ENCODE measurements around the gene CDHR2. TPM values are rescaled to one million over a fixed set of nuclear protein-coding genes. Genes with fewer than 3 reads are reported as not detected.
A peak's percentile ranks its signal among the peaks of the same experiment; 100 is the strongest.

The CDHR2 gene
- polyA plus RNA-seq, 1 experiment, result not detected

DNA sequence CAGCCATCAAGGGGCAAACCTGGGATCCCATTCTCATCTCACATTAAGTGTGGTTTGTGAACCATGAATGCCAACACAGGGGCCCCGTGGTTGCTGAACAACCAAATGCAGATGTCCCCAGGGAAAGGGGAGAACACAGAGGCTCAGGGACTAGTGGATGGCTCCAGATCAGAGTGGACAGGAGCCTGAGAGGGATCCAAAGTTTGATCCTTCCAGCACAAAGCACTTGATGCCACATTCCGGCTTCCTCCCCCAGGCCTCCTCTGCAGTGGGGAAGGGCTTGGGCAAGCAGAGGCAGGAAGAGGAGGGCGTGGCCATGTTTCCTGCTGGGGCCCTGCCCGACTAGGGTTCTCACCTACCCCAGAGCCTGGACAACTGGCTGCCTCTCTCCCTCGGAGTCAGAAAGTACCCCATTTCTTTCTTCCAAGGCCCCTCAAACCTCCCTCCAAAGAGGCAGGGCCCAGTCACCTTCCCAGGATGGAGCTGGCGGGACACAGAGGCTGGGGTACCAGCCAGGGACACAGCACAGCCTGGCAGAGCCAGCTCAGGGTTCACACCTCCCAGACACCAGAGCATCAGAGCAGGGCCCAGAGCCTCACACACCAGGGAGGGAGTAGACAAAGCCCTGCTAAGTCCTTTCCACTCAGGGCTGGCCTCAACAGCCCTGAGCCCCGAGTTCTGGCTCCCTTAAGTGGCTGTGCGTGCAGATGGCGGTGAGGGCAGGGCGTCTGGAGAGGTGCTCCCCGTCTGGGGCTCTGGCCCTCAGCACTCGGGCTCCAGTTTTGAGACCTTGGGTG, 7.6 kb upstream of the CDHR2 start:
- Histone ChIP-seq H3K36me3 (ENCODE audit: control insufficient read depth, insufficient read depth, low read length) (no peaks in the 10 kb centered on the region), H3K4me3 (ENCODE audit: low read depth, low read length) (no peak overlapping the region), H3K27me3 (ENCODE audit: control insufficient read depth, insufficient read depth, low read length) (no peaks in the 10 kb centered on the region; the same call in 1 of the 2 replicates)
- DNase-seq (ENCODE audit: low read depth), result no peak
- POLR2A ChIA-PET, result no interaction called here
- CTCF ChIA-PET, result interaction anchor here (0.8 kb wide), 1 partner anchor 32 kb away, joined by 3 read pairs; no protein-coding TSS in a partner anchor
- TF ChIP-seq, protein P1, sequence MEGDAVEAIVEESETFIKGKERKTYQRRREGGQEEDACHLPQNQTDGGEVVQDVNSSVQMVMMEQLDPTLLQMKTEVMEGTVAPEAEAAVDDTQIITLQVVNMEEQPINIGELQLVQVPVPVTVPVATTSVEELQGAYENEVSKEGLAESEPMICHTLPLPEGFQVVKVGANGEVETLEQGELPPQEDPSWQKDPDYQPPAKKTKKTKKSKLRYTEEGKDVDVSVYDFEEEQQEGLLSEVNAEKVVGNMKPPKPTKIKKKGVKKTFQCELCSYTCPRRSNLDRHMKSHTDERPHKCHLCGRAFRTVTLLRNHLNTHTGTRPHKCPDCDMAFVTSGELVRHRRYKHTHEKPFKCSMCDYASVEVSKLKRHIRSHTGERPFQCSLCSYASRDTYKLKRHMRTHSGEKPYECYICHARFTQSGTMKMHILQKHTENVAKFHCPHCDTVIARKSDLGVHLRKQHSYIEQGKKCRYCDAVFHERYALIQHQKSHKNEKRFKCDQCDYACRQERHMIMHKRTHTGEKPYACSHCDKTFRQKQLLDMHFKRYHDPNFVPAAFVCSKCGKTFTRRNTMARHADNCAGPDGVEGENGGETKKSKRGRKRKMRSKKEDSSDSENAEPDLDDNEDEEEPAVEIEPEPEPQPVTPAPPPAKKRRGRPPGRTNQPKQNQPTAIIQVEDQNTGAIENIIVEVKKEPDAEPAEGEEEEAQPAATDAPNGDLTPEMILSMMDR (IDR thresholded peaks at IDR 0.05; ENCODE audit: insufficient read depth, low read depth, low read length), result no peak

DNA sequence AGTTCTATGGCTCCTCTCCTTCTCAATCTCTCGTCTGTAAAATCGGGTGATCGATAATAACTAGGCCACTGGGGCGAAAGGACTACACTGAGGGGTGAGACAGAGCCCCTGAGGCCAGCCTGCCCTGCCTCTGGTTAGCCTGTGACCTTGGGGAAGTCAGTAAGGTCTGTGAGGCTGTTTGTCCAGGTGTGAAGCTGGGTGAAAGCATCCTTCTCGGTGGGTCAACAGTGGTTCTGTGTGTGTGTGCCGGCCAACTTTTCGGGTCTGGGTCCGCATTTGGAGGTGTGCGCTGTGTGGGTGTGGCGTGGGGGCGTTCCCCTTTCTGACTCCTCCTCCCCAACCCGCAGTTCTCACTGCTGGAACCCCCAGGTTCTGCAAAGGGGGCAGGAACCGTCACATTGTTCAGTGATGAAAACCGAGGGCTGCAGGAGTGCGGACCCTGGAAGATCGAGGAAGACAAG, 7.0 kb upstream of the CDHR2 start:
- peak overlapping the region; percentile 47 for H3K4me3 ChIP-seq (ENCODE audit: low read depth, low read length)
- H3K27me3 ChIP-seq (ENCODE audit: control insufficient read depth, insufficient read depth, low read length), result no peaks in the 10 kb centered on the region; the same call in 1 of the 2 replicates
- CTCF ChIA-PET, result interaction anchor here (0.6 to 2.0 kb wide), 5 partner anchors 26 to 127 kb away, joined by 3 to 6 read pairs (median 5); partner anchors contain the start of gene CLTB
- POLR2A ChIA-PET, result no interaction called here
- TF ChIP-seq, protein P1 (IDR thresholded peaks at IDR 0.05; ENCODE audit: insufficient read depth, low read depth, low read length), result no peak
- no peak for DNase-seq (ENCODE audit: low read depth)
- no peaks in the 10 kb centered on the region for H3K36me3 ChIP-seq (ENCODE audit: control insufficient read depth, insufficient read depth, low read length)

DNA sequence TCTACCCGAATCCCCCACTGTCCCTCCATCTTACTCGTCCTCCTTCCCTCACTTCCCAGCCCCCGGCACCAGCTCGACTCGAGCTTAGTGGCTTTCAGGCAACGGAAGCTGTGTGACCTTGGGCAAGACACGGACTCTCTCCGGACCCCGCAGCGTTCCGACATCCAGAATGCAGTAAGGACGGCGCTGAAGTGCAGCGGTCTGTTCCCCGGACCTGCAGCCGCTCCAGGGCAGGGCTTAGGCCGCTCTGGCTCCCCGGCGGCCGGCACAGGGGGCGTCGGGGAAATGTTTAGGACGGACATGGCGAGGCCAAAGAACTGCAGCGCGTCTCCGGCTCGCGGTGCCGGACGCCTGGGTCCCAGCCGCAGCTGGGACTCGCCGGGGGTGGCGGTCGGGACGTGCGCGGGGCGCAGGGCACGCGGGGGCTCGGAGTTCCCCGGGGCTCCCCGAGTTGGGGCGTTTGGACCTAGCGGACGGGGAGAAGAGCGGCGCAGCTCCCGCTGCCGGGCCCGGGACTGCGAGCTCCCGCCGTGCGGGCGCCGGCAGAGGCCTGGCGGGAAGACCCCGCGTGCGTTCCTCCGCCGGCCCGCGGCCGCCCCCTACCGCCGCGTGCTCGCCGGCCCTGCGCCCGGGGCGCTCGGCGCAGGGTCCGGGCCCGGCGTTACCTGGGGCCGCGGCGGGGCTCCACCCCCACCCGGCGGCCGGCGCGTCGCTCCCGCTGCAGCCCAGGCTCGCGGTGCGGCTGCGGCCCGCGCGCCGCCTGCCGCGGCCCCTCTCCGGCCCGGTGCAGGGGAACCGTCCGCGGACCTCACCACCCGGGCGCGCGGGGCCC, 6.3 kb upstream of the CDHR2 start:
- no peak for DNase-seq (ENCODE audit: low read depth)
- POLR2A ChIA-PET, result no interaction called here
- H3K36me3 ChIP-seq (ENCODE audit: control insufficient read depth, insufficient read depth, low read length), result no peaks in the 10 kb centered on the region
- CTCF ChIA-PET, result interaction anchor here (0.5 to 2.0 kb wide), 11 partner anchors 9 to 127 kb away, joined by 3 to 6 read pairs (median 5); partner anchors contain the start of gene CLTB
- TF ChIP-seq, protein P1 (IDR thresholded peaks at IDR 0.05; ENCODE audit: insufficient read depth, low read depth, low read length), result no peak
- H3K27me3 ChIP-seq (ENCODE audit: control insufficient read depth, insufficient read depth, low read length), result no peaks in the 10 kb centered on the region; the same call in 1 of the 2 replicates
- peak overlapping the region; percentile 47 for H3K4me3 ChIP-seq (ENCODE audit: low read depth, low read length)

DNA sequence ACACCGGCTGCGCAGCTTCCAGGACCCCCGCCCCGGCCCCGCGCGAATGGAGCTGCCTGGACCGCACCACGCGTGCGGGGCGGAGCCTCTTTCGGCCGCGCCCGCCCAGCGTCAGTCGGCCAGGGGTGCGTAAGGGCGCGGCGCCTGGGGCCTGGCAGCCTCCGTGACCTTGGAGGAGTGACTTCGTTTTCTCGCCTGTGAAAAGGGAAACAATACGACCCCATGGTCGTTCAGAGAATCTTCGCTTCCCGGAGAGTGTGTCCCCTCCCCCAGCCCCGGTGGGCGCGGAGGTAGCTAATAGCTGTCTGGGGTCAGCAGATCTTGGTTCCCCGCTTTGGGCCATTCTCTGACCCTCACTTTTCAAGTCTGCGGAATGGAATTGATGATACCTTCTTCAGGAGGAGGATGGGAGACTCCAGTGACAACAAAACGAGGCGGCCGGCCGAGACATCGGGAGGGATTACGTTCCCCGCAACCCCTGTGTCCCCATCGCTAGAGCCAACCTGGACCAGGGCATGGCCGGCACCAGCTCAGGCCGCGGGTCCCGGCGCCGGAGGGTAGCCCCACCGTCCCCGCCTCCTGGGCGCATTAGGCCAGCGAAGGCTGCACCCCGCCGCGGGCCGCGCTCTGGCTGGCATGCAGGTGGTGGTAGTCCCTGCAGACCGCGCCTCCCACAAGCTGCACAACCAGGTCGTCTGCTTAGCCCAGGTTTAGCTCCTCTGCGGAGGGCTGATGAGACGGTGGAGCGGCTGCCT, 5.5 kb upstream of the CDHR2 start:
- ChIA-PET POLR2A (no interaction called here), CTCF (interaction anchor here (0.6 to 2.0 kb wide), 9 partner anchors 10 to 128 kb away, joined by 3 to 6 read pairs (median 5); partner anchors contain the start of gene CLTB)
- TF ChIP-seq, protein P1 (IDR thresholded peaks at IDR 0.05; ENCODE audit: insufficient read depth, low read depth, low read length), result no peak
- DNase-seq (ENCODE audit: low read depth), result no peak
- H3K36me3 ChIP-seq (ENCODE audit: control insufficient read depth, insufficient read depth, low read length), result no peaks in the 10 kb centered on the region
- no peaks in the 10 kb centered on the region; the same call in 1 of the 2 replicates for H3K27me3 ChIP-seq (ENCODE audit: control insufficient read depth, insufficient read depth, low read length)
- peak overlapping the region; percentile 47 for H3K4me3 ChIP-seq (ENCODE audit: low read depth, low read length)

Measured in BJ (cell line).